CD4-positive, alpha-beta T cell treated with Interferon alpha-2 for 1 hour (primary cell): Measurements from ENCODE around the gene PSMA3.

Experiments
- DNase-seq, 2 donors: peaks; one replicate each; pipeline ENCODE4 v3.0.0-alpha.2; 2020 to 2022

The PSMA3 gene

GRCh38 chr14:58272588-58273372 is 28.1 kb downstream of the PSMA3 start:
- no peak for DNase-seq

- no peak for DNase-seq
Measured at GRCh38 chr14:58274881-58275280, 30.2 kb downstream of the PSMA3 start.

- DNase-seq, result peak in 1 of 2 donors; percentile 9
Measured at GRCh38 chr14:58275527-58276190, 31.0 kb downstream of the PSMA3 start.

- DNase-seq, result no peak
Measured at GRCh38 chr14:58276208-58276607, 31.6 kb downstream of the PSMA3 start.

GRCh38 chr14:58278177-58278576 is 33.5 kb downstream of the PSMA3 start:
- no peak for DNase-seq

- DNase-seq, result peak; percentile 50 to 56
Measured at GRCh38 chr14:58280954-58281787, 36.5 kb downstream of the PSMA3 start.

- no peak for DNase-seq
Measured at GRCh38 chr14:58281969-58282368, 37.3 kb downstream of the PSMA3 start.

GRCh38 chr14:58282925-58283593 is 38.4 kb downstream of the PSMA3 start:
- DNase-seq, result no peak

- DNase-seq, result no peak
Measured at GRCh38 chr14:58283730-58284129, 39.1 kb downstream of the PSMA3 start.

- DNase-seq, result no peak
Measured at GRCh38 chr14:58285132-58285531, 40.5 kb downstream of the PSMA3 start.

GRCh38 chr14:58287607-58288042 is 43.0 kb downstream of the PSMA3 start:
- no peak for DNase-seq

GRCh38 chr14:58288106-58288792 is 43.6 kb downstream of the PSMA3 start:
- DNase-seq, result no peak

GRCh38 chr14:58291646-58292045 is 47.0 kb downstream of the PSMA3 start:
- no peak for DNase-seq

GRCh38 chr14:58292187-58292586 is 47.5 kb downstream of the PSMA3 start:
- DNase-seq, result no peak

- DNase-seq, result no peak
Measured at GRCh38 chr14:58294201-58294600, 49.6 kb downstream of the PSMA3 start.

- no peak for DNase-seq
Measured at GRCh38 chr14:58296726-58297125, 52.1 kb downstream of the PSMA3 start.

GRCh38 chr14:58297412-58297761 is 52.7 kb downstream of the PSMA3 start:
- no peak for DNase-seq

GRCh38 chr14:58297762-58298476 is 53.3 kb downstream of the PSMA3 start:
- DNase-seq, result peak; percentile 99

- peak; percentile 21 to 46 for DNase-seq
Measured at GRCh38 chr14:58298477-58299400, 54.1 kb downstream of the PSMA3 start, which contains the start of gene ARID4A. Gene ARID4A (plus strand): TSS chr14:58298555. CDS start chr14:58299855, 1,300 bp downstream.
